HG03045 (cell line): ENCODE measurements around the gene BCL11B.

Source experiments
- ATAC-seq: cut with Tn5 transposase; IDR thresholded peaks from one replicate; pipeline ENCODE4 v1.9.1; 2021; ENCODE audit warnings: mild to moderate bottlenecking, moderate library complexity; ENCODE audit not compliant: unreplicated experiment

The BCL11B gene

GRCh38 chr14:99123208-99123870, 148.7 kb downstream of the BCL11B start:
- no peak for ATAC-seq

- no peak for ATAC-seq
Measured at GRCh38 chr14:99122521-99123125, 149.4 kb downstream of the BCL11B start.

DNA sequence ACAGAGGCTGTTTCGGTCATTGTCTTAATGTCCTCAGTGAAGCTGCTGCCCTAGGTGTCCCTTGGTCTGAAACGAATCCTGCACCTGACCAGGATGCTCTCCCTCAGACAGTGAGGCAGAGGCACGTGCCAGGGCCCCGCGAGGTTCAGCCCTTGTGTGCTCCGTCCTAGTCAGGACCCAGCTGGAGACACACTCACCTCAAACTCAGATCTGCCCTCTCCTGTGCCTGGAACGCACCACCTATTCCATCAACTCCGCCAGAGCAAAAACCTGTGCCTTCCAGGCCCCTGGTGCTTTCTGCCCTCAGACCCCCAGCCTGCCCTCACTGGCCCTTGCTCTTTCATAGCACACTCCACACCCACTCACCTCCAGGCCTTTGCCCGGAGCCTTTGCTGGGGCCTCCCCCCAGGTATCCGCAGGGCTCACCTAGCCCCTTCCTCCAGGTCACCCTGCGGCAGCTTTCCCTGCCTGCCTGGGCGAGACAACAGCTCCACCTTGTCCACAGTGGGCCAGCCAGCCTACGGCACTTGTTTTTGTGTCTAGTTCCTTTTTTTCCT, 150.6 kb downstream of the BCL11B start:
- ATAC-seq: no peak

DNA sequence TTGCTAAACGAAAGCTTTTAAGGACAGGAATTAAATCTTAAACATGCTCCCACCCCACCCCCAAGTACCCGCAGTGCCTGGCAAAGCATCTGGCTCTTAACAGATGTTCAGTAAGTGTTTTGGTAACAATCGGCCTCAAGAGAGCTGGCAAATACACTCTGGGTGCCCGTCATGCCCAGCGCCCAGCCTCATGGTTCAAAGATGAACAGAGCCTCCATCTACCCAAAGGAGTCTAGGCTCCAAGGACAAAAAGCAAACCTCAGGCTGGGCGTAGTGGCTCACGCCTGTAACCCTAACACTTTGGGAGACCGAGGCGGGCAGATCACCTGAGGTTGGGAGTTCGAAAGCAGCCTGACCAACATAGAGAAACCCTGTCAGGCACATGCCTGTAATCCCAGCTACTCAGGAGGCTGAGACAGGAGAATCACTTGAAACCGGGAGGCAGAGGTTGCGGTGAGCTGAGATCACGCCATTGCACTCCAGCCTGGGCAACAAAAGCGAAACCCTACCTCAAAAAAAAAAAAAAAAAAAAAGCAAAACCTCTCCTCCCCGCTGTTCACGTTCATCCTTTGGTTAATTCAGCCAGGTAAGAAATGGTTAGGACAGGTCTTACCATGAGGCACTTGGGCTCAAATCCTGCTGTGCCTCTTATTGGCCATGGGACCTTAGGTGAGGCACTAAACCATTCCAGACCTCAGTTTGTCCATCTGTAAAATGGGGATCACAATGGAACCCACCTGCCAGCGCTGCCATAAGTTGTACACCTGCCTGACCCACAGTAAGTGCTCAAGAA, 151.3 kb downstream of the BCL11B start:
- no peak for ATAC-seq

GRCh38 chr14:99119554-99120525, 152.2 kb downstream of the BCL11B start:
- no peak for ATAC-seq
